ENCODE data around the gene CCDC136.

Gene CCDC136

GRCh38 chr7:128767475-128768110 is 24.2 kb upstream of the CCDC136 start:
- no peaks in the 10 kb centered on the region for H3K9me3 ChIP-seq (ENCODE audit: control insufficient read depth, low read length)
- no peak overlapping the region for H3K4me3 ChIP-seq (ENCODE audit: low read depth, low read length)
- H3K4me2 ChIP-seq (ENCODE audit: low read length), result no peak overlapping the region
- TF ChIP-seq CTCF (IDR thresholded peaks at IDR 0.05), result no peak
- H3K27me3 ChIP-seq (ENCODE audit: control insufficient read depth, insufficient read depth, low read length), result no peaks in the 10 kb centered on the region
- H3K4me1 ChIP-seq, result no peaks in the 10 kb centered on the region
- no peaks in the 10 kb centered on the region for H3K36me3 ChIP-seq (ENCODE audit: control insufficient read depth, insufficient read depth, low read length)
- H3K9ac ChIP-seq, result no peak overlapping the region
- H2AFZ ChIP-seq, result no peak overlapping the region
- H3K79me2 ChIP-seq, result no peaks in the 10 kb centered on the region
- no peak overlapping the region for H3K27ac ChIP-seq

DNA sequence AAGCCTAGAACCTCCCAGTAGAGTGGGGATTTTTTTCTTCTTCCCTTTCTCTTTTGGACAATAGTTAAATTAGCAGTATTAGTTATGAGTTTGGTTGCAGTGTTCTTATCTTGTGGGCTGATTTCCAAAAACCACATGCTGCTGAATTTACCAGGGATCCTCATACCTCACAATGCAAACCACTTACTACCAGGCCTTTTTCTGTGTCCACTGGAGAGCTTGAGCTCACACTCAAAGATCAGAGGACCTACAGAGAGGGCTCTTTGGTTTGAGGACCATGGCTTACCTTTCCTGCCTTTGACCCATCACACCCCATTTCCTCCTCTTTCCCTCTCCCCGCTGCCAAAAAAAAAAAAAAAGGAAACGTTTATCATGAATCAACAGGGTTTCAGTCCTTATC is 21.5 kb upstream of the CCDC136 start:
- Histone ChIP-seq H3K9ac (no peak overlapping the region), H3K9me3 (ENCODE audit: control insufficient read depth, low read length) (no peaks in the 10 kb centered on the region), H2AFZ (no peak overlapping the region), H3K4me2 (ENCODE audit: low read length) (no peak overlapping the region), H3K4me1 (no peaks in the 10 kb centered on the region), H3K36me3 (ENCODE audit: control insufficient read depth, insufficient read depth, low read length) (no peaks in the 10 kb centered on the region), H3K4me3 (ENCODE audit: low read depth, low read length) (no peak overlapping the region), H3K27me3 (ENCODE audit: control insufficient read depth, insufficient read depth, low read length) (no peaks in the 10 kb centered on the region), H3K27ac (no peak overlapping the region), H3K79me2 (no peaks in the 10 kb centered on the region)
- no peak for TF ChIP-seq CTCF (IDR thresholded peaks at IDR 0.05)

GRCh38 chr7:128773604-128774003 is 18.2 kb upstream of the CCDC136 start:
- H3K9ac ChIP-seq, result no peak overlapping the region
- no peak overlapping the region for H2AFZ ChIP-seq
- TF ChIP-seq CTCF (IDR thresholded peaks at IDR 0.05), result no peak
- no peak overlapping the region for H3K27ac ChIP-seq
- H3K4me1 ChIP-seq, result no peaks in the 10 kb centered on the region
- no peaks in the 10 kb centered on the region for H3K9me3 ChIP-seq (ENCODE audit: control insufficient read depth, low read length)
- H3K36me3 ChIP-seq (ENCODE audit: control insufficient read depth, insufficient read depth, low read length), result no peaks in the 10 kb centered on the region
- H3K27me3 ChIP-seq (ENCODE audit: control insufficient read depth, insufficient read depth, low read length), result no peaks in the 10 kb centered on the region
- no peaks in the 10 kb centered on the region for H3K79me2 ChIP-seq
- no peak overlapping the region for H3K4me2 ChIP-seq (ENCODE audit: low read length)
- no peak overlapping the region for H3K4me3 ChIP-seq (ENCODE audit: low read depth, low read length)

DNA sequence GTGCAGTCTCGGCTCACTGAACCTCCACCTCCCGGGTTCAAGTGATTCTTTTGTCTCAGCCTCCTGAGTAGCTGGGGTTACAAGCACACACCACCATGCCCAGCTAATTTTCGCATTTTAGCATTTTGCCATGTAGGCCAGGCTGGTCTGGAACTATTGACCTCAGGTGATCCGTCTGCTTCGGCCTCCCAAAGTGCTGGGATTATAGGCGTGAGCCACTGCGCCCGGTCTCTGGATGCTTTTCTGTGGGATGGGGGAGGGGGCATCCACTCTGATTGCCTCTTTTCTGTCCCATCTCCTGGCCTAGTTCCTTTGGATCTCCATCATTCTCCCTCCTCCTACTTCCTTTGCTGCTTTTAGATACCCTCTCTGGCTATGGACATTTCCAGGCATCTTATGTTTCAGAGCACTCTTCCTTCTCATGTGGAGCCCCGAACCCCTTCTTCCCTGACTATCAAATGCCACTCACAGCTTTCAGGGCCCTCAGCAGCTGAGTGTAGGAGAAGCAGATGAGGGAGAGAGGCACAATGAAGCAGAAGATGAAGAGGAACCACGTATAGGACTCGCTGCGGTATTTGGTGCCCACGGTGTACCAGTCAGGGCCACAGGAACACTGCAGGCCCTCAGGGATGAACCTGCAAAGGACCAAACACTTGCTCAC is 17.6 kb upstream of the CCDC136 start:
- Histone ChIP-seq H3K4me2 (ENCODE audit: low read length) (no peak overlapping the region), H3K9ac (no peak overlapping the region), H3K27ac (no peak overlapping the region), H2AFZ (no peak overlapping the region), H3K79me2 (no peaks in the 10 kb centered on the region), H3K27me3 (ENCODE audit: control insufficient read depth, insufficient read depth, low read length) (no peaks in the 10 kb centered on the region), H3K4me3 (ENCODE audit: low read depth, low read length) (no peak overlapping the region), H3K4me1 (no peaks in the 10 kb centered on the region), H3K9me3 (ENCODE audit: control insufficient read depth, low read length) (no peaks in the 10 kb centered on the region), H3K36me3 (ENCODE audit: control insufficient read depth, insufficient read depth, low read length) (no peaks in the 10 kb centered on the region)
- TF ChIP-seq CTCF (IDR thresholded peaks at IDR 0.05), result no peak

DNA sequence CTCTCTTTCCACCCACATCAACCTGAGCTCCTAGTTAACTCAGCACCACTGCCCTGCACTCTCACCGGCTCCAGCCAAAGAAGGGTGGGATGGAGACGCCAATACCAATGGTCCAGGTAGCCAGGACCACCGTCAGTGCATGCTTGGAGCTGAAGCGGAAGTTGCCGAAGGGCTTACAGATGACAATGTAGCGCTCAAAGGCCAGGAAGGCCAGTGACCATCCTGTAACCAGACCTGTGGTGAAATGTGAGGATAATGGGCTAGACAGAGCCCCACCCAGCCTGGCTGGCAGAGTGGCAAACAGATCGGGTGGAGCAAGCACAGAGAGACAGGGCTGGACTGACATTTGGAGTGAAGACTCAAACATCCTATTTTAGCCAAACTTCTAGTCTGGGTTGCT is 16.8 kb upstream of the CCDC136 start:
- H3K9ac ChIP-seq, result no peak overlapping the region
- no peak overlapping the region for H2AFZ ChIP-seq
- TF ChIP-seq CTCF (IDR thresholded peaks at IDR 0.05), result no peak

More for the DNA sequence above, 16.8 kb upstream of the CCDC136 start:
- Histone ChIP-seq H3K36me3 (ENCODE audit: control insufficient read depth, insufficient read depth, low read length) (no peaks in the 10 kb centered on the region), H3K4me2 (ENCODE audit: low read length) (no peak overlapping the region), H3K27ac (no peak overlapping the region), H3K27me3 (ENCODE audit: control insufficient read depth, insufficient read depth, low read length) (no peaks in the 10 kb centered on the region), H3K4me3 (ENCODE audit: low read depth, low read length) (no peak overlapping the region), H3K79me2 (no peaks in the 10 kb centered on the region), H3K9me3 (ENCODE audit: control insufficient read depth, low read length) (no peaks in the 10 kb centered on the region), H3K4me1 (no peaks in the 10 kb centered on the region)

All from parathyroid adenoma (tissue), 2 donors.